Measurements from ENCODE around the gene TAF1B. TPM values are rescaled to one million over a fixed set of nuclear protein-coding genes. Genes with fewer than 3 reads are reported as not detected.

TAF1B gene
- total RNA-seq, 6 experiments from 2014 or later, result 4.8 to 8.1 (median 6.6) TPM

DNA sequence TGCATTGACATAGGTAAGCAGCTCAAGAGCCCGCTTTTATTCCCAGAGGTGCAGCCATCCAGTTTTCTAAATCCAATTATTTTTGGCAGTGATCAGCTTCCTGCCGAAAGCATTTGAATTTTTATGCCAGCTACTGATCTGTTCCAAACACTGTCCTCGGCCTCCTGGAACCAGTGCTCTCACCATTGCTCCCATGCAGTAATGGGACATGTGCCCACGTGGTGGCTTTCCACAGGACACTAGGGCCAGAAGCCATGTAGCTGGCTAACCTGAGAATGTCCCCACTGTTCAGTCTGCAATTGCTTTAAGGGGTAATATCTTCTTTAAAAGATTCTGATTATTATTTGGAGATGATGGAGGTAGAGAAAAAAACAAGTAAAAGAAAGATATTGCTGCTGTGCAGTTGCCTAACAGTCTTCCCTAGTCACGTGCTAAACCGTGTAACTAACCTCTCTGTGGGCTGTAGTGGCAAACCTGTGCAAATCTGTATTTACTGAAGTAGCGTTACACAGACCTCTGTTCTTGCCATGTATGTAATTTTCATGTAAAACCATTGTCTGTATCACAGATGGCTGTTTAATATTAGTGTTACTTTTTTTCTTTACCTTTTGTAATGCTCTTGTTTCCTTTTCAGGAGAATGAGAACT lies 121.2 kb downstream of the TAF1B start:
- intact Hi-C loops (cut with DNase I), result no loop called here
- no peak for TF ChIP-seq POLR2A (IDR thresholded peaks at IDR 0.05)
- TF ChIP-seq, protein P1, sequence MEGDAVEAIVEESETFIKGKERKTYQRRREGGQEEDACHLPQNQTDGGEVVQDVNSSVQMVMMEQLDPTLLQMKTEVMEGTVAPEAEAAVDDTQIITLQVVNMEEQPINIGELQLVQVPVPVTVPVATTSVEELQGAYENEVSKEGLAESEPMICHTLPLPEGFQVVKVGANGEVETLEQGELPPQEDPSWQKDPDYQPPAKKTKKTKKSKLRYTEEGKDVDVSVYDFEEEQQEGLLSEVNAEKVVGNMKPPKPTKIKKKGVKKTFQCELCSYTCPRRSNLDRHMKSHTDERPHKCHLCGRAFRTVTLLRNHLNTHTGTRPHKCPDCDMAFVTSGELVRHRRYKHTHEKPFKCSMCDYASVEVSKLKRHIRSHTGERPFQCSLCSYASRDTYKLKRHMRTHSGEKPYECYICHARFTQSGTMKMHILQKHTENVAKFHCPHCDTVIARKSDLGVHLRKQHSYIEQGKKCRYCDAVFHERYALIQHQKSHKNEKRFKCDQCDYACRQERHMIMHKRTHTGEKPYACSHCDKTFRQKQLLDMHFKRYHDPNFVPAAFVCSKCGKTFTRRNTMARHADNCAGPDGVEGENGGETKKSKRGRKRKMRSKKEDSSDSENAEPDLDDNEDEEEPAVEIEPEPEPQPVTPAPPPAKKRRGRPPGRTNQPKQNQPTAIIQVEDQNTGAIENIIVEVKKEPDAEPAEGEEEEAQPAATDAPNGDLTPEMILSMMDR (IDR thresholded peaks at IDR 0.05), result no peak
- Histone ChIP-seq H3K27ac (no peak overlapping the region), H3K9me3 (no peaks in the 10 kb centered on the region), H3K36me3 (peaks cover 0 to 35% (median 9%) of the 10 kb centered on the region in 4 donors), H3K4me3 (no peak overlapping the region), H3K4me1 (no peaks in the 10 kb centered on the region), H3K27me3 (no peaks in the 10 kb centered on the region)
- ATAC-seq (peak; percentile 21 to 78 (median 45)), DNase-seq (peak in 2 of 3 donors; percentile 60 to 82)
- 78% methylated on average over 7 of the region's 7 CpGs for WGBS (ENCODE audit: insufficient coverage, low coverage, low lambda C conversion rate, missing lambda C conversion rate)

DNA sequence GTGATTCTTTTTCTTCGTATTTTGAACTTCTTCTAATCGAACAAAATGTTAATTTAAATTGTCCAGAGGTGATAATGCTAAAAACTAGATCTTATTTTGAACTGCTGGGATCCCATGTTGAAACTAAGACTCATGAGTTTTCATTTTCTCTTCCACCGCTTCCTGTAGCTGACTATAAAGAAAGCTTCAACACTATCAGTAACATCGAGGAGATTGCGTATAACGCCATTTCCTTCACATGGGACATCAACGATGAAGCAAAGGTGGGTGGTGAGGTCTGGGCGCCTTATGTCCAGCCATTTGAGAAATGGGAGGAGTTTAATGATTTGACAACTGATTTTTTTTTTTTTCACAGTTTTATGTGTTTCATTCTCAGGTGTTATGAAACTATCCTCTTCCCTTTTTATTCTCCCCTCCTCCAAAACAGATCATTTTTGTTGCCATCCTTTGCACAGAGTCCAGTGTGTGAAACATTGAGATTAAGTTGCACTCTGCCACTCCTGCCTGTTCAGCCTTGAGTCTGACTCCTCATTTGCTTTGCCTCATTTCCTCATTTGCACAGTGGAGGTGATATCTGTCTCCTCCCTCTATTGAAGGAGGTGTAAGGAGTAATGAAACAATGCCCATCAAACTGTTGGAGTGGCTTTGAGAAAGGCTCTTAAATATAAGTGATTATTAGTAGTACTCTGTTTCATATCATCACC lies 122.0 kb downstream of the TAF1B start:
- Histone ChIP-seq H3K27ac (no peak overlapping the region), H3K36me3 (peaks cover 0 to 35% (median 10%) of the 10 kb centered on the region in 4 donors), H3K9me3 (no peaks in the 10 kb centered on the region), H3K4me1 (no peaks in the 10 kb centered on the region), H3K27me3 (no peaks in the 10 kb centered on the region), H3K4me3 (no peak overlapping the region)
- TF ChIP-seq, protein P1 (IDR thresholded peaks at IDR 0.05), result no peak
- no peak for TF ChIP-seq POLR2A (IDR thresholded peaks at IDR 0.05)
- DNase-seq (no peak), ATAC-seq (no peak)
- intact Hi-C loops (cut with DNase I), result no loop called here
- WGBS (ENCODE audit: insufficient coverage, low coverage, low lambda C conversion rate, missing lambda C conversion rate), result 76% methylated on average over 8 of the region's 8 CpGs

DNA sequence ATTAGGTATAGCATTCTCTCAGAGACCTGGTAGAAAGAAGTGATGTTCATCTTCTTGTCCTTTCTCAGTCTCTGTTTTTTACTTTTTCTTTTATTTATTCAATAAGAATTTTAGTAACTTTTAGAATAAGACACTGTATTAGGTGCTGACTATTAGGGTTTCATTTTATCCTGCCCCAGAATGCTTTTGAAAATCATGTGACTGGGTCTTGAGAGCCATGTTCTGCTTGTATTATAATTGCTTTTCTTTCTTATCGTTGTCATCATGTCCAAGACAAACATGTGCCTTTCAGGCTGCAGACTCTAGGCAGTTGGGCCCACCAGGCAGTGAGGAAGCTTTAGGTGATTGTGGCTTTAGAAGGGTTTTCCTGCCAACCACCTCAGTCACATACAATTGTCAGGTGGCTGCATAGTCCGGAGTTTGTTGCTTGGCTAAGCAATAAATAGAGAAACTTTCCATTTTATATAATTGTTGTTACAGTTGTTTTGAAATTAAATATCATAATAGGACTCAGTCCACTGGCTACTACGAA lies 123.3 kb downstream of the TAF1B start:
- H3K27ac ChIP-seq, result no peak overlapping the region
- intact Hi-C loops (cut with DNase I), result no loop called here
- TF ChIP-seq, protein P1 (IDR thresholded peaks at IDR 0.05), result no peak
- no peak for TF ChIP-seq POLR2A (IDR thresholded peaks at IDR 0.05)
- no peaks in the 10 kb centered on the region for H3K9me3 ChIP-seq
- peaks cover 0 to 27% (median 8%) of the 10 kb centered on the region in 4 donors for H3K36me3 ChIP-seq
- 61% methylated on average over 3 of the region's 3 CpGs for WGBS (ENCODE audit: insufficient coverage, low coverage, low lambda C conversion rate, missing lambda C conversion rate)
- no peaks in the 10 kb centered on the region for H3K4me1 ChIP-seq
- H3K4me3 ChIP-seq, result no peak overlapping the region
- DNase-seq (no peak), ATAC-seq (no peak)
- H3K27me3 ChIP-seq, result no peaks in the 10 kb centered on the region

DNA sequence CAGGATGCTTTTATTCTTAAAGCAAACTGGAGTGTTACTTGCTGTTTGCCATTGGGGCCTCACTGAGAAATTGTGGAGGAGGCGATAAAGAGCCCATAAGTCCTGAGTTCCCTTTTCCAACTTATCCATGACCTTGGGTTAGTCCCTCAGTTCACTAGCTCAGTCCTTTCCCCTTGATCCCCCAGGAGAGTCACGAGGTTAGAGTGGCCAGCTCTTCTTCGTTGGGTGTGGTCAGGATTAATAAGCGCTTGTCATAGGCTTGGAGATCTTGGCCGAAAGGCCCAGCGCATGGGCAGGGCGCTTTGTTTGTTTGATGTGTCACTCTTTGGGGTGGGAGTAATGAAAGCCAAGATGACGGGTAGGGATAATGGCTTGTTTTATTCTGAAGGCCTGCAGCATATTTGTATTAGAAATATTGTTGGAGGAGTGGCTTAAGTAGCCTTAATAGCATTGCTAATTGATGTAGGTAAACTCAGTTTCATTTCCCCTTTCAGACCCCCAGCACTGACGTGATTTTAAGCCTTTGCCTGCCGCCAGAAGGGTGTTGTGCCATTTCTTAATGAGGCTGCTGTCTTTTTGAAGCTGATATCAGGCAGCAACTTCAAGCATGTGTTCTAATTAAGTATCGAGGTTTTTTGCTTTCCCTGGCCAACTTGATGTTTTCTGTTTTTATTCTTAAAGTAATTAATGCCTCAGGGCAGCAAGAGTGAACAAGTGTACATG lies 123.9 kb downstream of the TAF1B start:
- intact Hi-C loops (cut with DNase I), result no loop called here
- Histone ChIP-seq H3K27ac (no peak overlapping the region), H3K9me3 (no peaks in the 10 kb centered on the region), H3K36me3 (peaks cover 0 to 24% (median 7%) of the 10 kb centered on the region in 4 donors), H3K4me1 (no peaks in the 10 kb centered on the region), H3K27me3 (no peaks in the 10 kb centered on the region), H3K4me3 (no peak overlapping the region)
- DNase-seq (no peak), ATAC-seq (no peak)
- TF ChIP-seq, protein P1 (IDR thresholded peaks at IDR 0.05), result no peak
- no peak for TF ChIP-seq POLR2A (IDR thresholded peaks at IDR 0.05)
- WGBS (ENCODE audit: insufficient coverage, low coverage, low lambda C conversion rate, missing lambda C conversion rate), result 84% methylated on average over 9 of the region's 11 CpGs
